HUDEP-2 (cell line): ENCODE data around the gene SLC22A7.
"Not testable (repeated sequence)": the region's sequence is repeated elsewhere in the genome, so short reads cannot be mapped to it uniquely, and the experiment has no call there.

Experiments
- DNase-seq, 76 experiments: peaks; one replicate each; lab custom pipeline; 2025; ENCODE audit not compliant: unreplicated experiment in 76 of 76; lab: John Stamatoyannopoulos, UW

Gene SLC22A7

GRCh38 chr6:43331470-43331869, 33.4 kb downstream of the SLC22A7 start:
- no peak for DNase-seq

GRCh38 chr6:43331891-43332290, 33.8 kb downstream of the SLC22A7 start:
- no peak for DNase-seq

- peak in 21 of 76 experiments; percentile 5 to 56 (median 36) for DNase-seq
Observed at GRCh38 chr6:43334466-43335095, 36.5 kb downstream of the SLC22A7 start.

GRCh38 chr6:43335469-43335868, 37.4 kb downstream of the SLC22A7 start:
- DNase-seq: no peak

GRCh38 chr6:43336382-43336781, 38.3 kb downstream of the SLC22A7 start:
- DNase-seq: no peak

GRCh38 chr6:43338243-43338642, 40.2 kb downstream of the SLC22A7 start:
- no peak for DNase-seq

- DNase-seq: no peak
Observed at GRCh38 chr6:43339168-43339567, 41.1 kb downstream of the SLC22A7 start.

- DNase-seq: not testable (repeated sequence)
Observed at GRCh38 chr6:43346243-43346642, 48.2 kb downstream of the SLC22A7 start.

- DNase-seq: no peak
Observed at GRCh38 chr6:43347021-43347420, 49.0 kb downstream of the SLC22A7 start.

GRCh38 chr6:43347444-43347843, 49.4 kb downstream of the SLC22A7 start:
- DNase-seq: no peak

- not testable (repeated sequence) for DNase-seq
Observed at GRCh38 chr6:43351951-43352350, 53.9 kb downstream of the SLC22A7 start.
